CD4-positive, alpha-beta T cell treated with Interleukin-2 at 100 ng/mL for 4 hours (primary cell): Measurements from ENCODE around the gene HEY2.

Experiments used
- DNase-seq: peaks from one replicate; pipeline ENCODE4 v3.0.0-alpha.2; 2020; ENCODE audit warnings: low spot score

Gene HEY2

GRCh38 chr6:125745281-125746018 lies 4.0 kb upstream of the HEY2 start:
- DNase-seq: no peak

- DNase-seq: no peak
Measured at GRCh38 chr6:125746019-125746414, 3.4 kb upstream of the HEY2 start.

- DNase-seq: peak; percentile 66
Measured at GRCh38 chr6:125746731-125747588, 2.5 kb upstream of the HEY2 start.

GRCh38 chr6:125747589-125748405 lies 1.6 kb upstream of the HEY2 start:
- DNase-seq: peak; percentile 6

GRCh38 chr6:125748406-125749172 lies 843 bp upstream of the HEY2 start:
- no peak for DNase-seq

GRCh38 chr6:125749865-125750691 lies 646 bp downstream of the HEY2 start:
- DNase-seq: no peak

- DNase-seq: no peak
Measured at GRCh38 chr6:125750692-125751333, 1.4 kb downstream of the HEY2 start.

GRCh38 chr6:125751334-125751916 lies 2.0 kb downstream of the HEY2 start:
- DNase-seq: no peak

- no peak for DNase-seq
Measured at GRCh38 chr6:125752773-125753172, 3.3 kb downstream of the HEY2 start.

- peak; percentile 40 for DNase-seq
Measured at GRCh38 chr6:125753218-125753936, 3.9 kb downstream of the HEY2 start.

GRCh38 chr6:125753937-125754259 lies 4.5 kb downstream of the HEY2 start:
- no peak for DNase-seq

- DNase-seq: no peak
Measured at GRCh38 chr6:125754566-125754965, 5.1 kb downstream of the HEY2 start.

- no peak for DNase-seq
Measured at GRCh38 chr6:125759184-125759902, 9.9 kb downstream of the HEY2 start.

- DNase-seq: no peak
Measured at GRCh38 chr6:125759959-125760457, 10.6 kb downstream of the HEY2 start.

GRCh38 chr6:125764121-125764671 lies 14.8 kb downstream of the HEY2 start:
- DNase-seq: no peak

- no peak for DNase-seq
Measured at GRCh38 chr6:125765944-125766343, 16.5 kb downstream of the HEY2 start.

GRCh38 chr6:125766641-125767040 lies 17.2 kb downstream of the HEY2 start:
- DNase-seq: no peak

- no peak for DNase-seq
Measured at GRCh38 chr6:125769147-125769783, 19.8 kb downstream of the HEY2 start.
